A549 (cell line): ENCODE results near the gene PNP. TPM values are rescaled to one million over a fixed set of nuclear protein-coding genes. Genes with fewer than 3 reads are reported as not detected.

Source experiments
- ATAC-seq, 2 experiments: fragments of 200-7000 bp in 1 of 2; fragments of >200 bp in 1 of 2; cut with Nextera tagmentation in 1 of 2; cut with Tn5 transposase in 1 of 2; 3 replicates each; pipeline versions ENCODE4 v1.8.0 to v1.9.1; 2018 to 2020; ENCODE audit warnings: mild to moderate bottlenecking in 1 of 2, moderate library complexity in 1 of 2
- CTCF ChIA-PET: fragments of 300-600 bp; sonication (Branson Sonifier 250); formaldehyde crosslinking; extraction: SDS; loops from one replicate; lab custom pipeline; 2021; ENCODE audit warnings: antibody characterized with exemption, inconsistent platforms; lab: Yijun Ruan, JAX
- POLR2A ChIA-PET: fragments of 350-600 bp; formaldehyde crosslinking; extraction: SDS; loops from one replicate; lab custom pipeline; 2021; ENCODE audit warnings: antibody characterized with exemption, inconsistent platforms; lab: Yijun Ruan, JAX
- DNase-seq, 2 experiments: peaks; one replicate each; pipeline versions ENCODE4 v3.0.0 to v3.0.0-alpha.2; 2011 to 2016; ENCODE audit warnings: low read depth in 1 of 2, low spot score in 1 of 2
- FAIRE-seq: peaks from 2 replicates; lab custom pipeline; 2011; peaks lifted over from hg19 to GRCh38; lab: Jason Lieb, UNC
- H3K27ac ChIP-seq, 2 experiments: fragments of >200 bp; sonication (Bioruptor Twin); formaldehyde crosslinking; 3 replicates each; pipeline ENCODE4 v1.5.1; 2016 to 2017
- H3K4me1 ChIP-seq: fragments of >200 bp; sonication (Bioruptor Twin); formaldehyde crosslinking; 3 replicates; pipeline ENCODE4 v1.6.1; 2016
- H3K4me2 ChIP-seq: fragments of >200 bp; sonication (Bioruptor Twin); formaldehyde crosslinking; 3 replicates; pipeline ENCODE4 v1.6.1; 2016
- H3K4me3 ChIP-seq: fragments of >200 bp; sonication (Bioruptor Twin); formaldehyde crosslinking; 3 replicates; pipeline ENCODE4 v1.5.1; 2016
- H3K9me3 ChIP-seq: fragments of >200 bp; sonication (Bioruptor Twin); formaldehyde crosslinking; 3 replicates; pipeline ENCODE4 v1.6.1; 2016
- CEBPB ChIP-seq, 2 experiments: fragments of >200 bp in 1 of 2; sonication (Bioruptor Twin) in 1 of 2; formaldehyde crosslinking in 1 of 2; IDR thresholded peaks; 2 replicates each; pipeline ENCODE4 v1.6.1; 2012 to 2016
- EHMT2 ChIP-seq: fragments of 200-600 bp; sonication (generic); IDR thresholded peaks from 2 replicates; pipeline ENCODE4 v1.6.1; 2016; ENCODE audit warnings: antibody characterized with exemption, low read depth, mild to moderate bottlenecking, moderate library complexity
- ESRRA ChIP-seq: fragments of 150-350 bp; IDR thresholded peaks from 2 replicates; pipeline ENCODE4 v1.6.1; 2014; ENCODE audit warnings: mild to moderate bottlenecking, low read length, borderline replicate concordance
- FOSB ChIP-seq: fragments of 250-450 bp; sonication (Bioruptor Pico); IDR thresholded peaks from 2 replicates; pipeline ENCODE4 v1.5.0; 2020; ENCODE audit warnings: mild to moderate bottlenecking, moderate library complexity
- FOXS1 ChIP-seq: fragments of 250-450 bp; sonication (Bioruptor Pico); IDR thresholded peaks from 2 replicates; pipeline ENCODE4 v1.5.0; 2020; ENCODE audit warnings: mild to moderate bottlenecking, moderate library complexity
- HDAC2 ChIP-seq: fragments of 200-600 bp; sonication (generic); IDR thresholded peaks from 2 replicates; pipeline ENCODE4 v1.6.1; 2016
- HOXA7 ChIP-seq: fragments of 250-450 bp; sonication (Bioruptor Pico); IDR thresholded peaks from 2 replicates; pipeline ENCODE4 v1.5.0; 2020; ENCODE audit warnings: mild to moderate bottlenecking, moderate library complexity
- JUNB ChIP-seq: fragments of >200 bp; sonication (Bioruptor Twin); formaldehyde crosslinking; IDR thresholded peaks from 2 replicates; pipeline ENCODE4 v1.6.1; 2016
- POLR2A ChIP-seq: IDR thresholded peaks from 2 replicates; pipeline ENCODE4 v1.6.1; 2012; ENCODE audit warnings: mild to moderate bottlenecking, low read length
- RARB ChIP-seq: fragments of 250-450 bp; sonication (Bioruptor Pico); IDR thresholded peaks from 2 replicates; pipeline ENCODE4 v1.8.0; 2021; ENCODE audit warnings: mild to moderate bottlenecking, moderate library complexity
- SREBF2 ChIP-seq: fragments of 450-650 bp; IDR thresholded peaks from 2 replicates; pipeline ENCODE4 v1.6.1; 2014; ENCODE audit warnings: mild to moderate bottlenecking, moderate library complexity
- ZNF302 ChIP-seq: fragments of 250-450 bp; sonication (Bioruptor Pico); IDR thresholded peaks from 2 replicates; pipeline ENCODE4 v1.9.0; 2021; ENCODE audit warnings: inconsistent platforms, mild to moderate bottlenecking, moderate library complexity
- WGBS: methylation state at CpG from one replicate; pipeline ENCODE4 v1.1.6; 2017; ENCODE audit errors: missing lambda C conversion rate; 5-methylcytosine and 5-hydroxymethylcytosine counted together
- polyA plus RNA-seq, 4 experiments: library from polyadenylated mRNA; depleted of rRNA in 3 of 4; stranded (reverse); fragments of >200 nt; fragmentation: RNase III in 1 of 4; extraction: RNeasy Plus Mini Kit Qiagen cat#74134 plus additional on column Dnase treatment in 1 of 4; gene quantifications; 2 replicates in 3 of 4; 3 replicates in 1 of 4; pipeline ENCODE4 v1.2.3, GENCODE V29; 2011 to 2017
- TF ChIP-seq, protein P1 (sequence below): IDR thresholded peaks from 2 replicates; pipeline ENCODE4 v1.6.1; 2012
- TF ChIP-seq, protein P2 (sequence below): fragments of >200 bp; sonication (Bioruptor Twin); formaldehyde crosslinking; IDR thresholded peaks from 2 replicates; pipeline ENCODE4 v1.6.1; 2016

The PNP gene
- polyA plus RNA-seq, 2 of the 4 experiments (the other 2 are of a cell fraction), result 95.9 to 111 TPM

DNA sequence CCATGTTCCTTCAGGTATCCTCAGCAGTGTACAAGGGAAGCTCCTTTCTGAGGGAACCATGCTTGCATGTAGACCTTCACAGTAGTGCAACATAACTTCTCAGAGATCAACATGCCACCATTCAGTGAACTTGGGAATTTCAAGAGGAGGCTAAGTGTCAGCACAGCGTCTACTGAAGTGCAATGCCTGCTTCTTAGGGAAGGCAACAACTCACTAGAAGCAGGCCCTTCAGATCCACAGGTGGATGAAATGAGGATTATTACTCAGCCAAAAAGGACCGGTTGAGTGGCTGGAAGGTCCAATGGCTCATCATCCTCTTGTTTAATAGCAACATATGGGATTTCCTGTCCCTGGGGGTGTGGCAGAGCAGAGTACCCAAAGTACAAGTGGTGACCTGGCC is 54.8 kb downstream of the PNP start:
- H3K9me3 ChIP-seq, result peaks cover 3% of the 10 kb centered on the region; the same call in 1 of the 3 replicates
- H3K4me1 ChIP-seq, result no peaks in the 10 kb centered on the region
- ChIA-PET CTCF (interaction anchor here (0.8 to 1.1 kb wide), 2 partner anchors 119 to 167 kb away, joined by 3 read pairs; no protein-coding TSS in a partner anchor), POLR2A (no interaction called here)
- ATAC-seq (no peak), DNase-seq (no peak), FAIRE-seq (no peak)
- no peak overlapping the region for H3K27ac ChIP-seq
- no peak overlapping the region for H3K4me2 ChIP-seq
- no peak overlapping the region for H3K4me3 ChIP-seq
- 51% methylated on average over 2 of the region's 2 CpGs for WGBS
- TF ChIP-seq, protein P1, sequence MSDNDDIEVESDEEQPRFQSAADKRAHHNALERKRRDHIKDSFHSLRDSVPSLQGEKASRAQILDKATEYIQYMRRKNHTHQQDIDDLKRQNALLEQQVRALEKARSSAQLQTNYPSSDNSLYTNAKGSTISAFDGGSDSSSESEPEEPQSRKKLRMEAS, result no peak
- TF ChIP-seq HOXA7 (no peak), CEBPB (IDR thresholded peaks at IDR 0.05) (no peak), ESRRA (no peak), SREBF2 (no peak), FOXS1 (no peak), JUNB (no peak), ZNF302 (CRISPR knock-in tag) (no peak), EHMT2 (no peak), RARB (no peak), POLR2A (no peak), HDAC2 (no peak), FOSB (no peak)
- TF ChIP-seq, protein P2, sequence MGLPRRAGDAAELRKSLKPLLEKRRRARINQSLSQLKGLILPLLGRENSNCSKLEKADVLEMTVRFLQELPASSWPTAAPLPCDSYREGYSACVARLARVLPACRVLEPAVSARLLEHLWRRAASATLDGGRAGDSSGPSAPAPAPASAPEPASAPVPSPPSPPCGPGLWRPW, result no peak

Other genes with a start within 250 kb of the PNP start
- not detected in 2 replicates for gene OR11H6, start 245.7 kb upstream of the PNP start, polyA plus RNA-seq (2011; rRNA removed)
- gene OR11H6, start 245.7 kb upstream of the PNP start, polyA plus RNA-seq (2017; fragmentation: RNase III; extraction: RNeasy Plus Mini Kit Qiagen cat#74134 plus additional on column Dnase treatment), result not detected in 3 replicates
- gene OR11H7, start 240.4 kb upstream of the PNP start, polyA plus RNA-seq (2011; rRNA removed), result not detected in 2 replicates
- gene OR11H7, start 240.4 kb upstream of the PNP start, polyA plus RNA-seq (2017; fragmentation: RNase III; extraction: RNeasy Plus Mini Kit Qiagen cat#74134 plus additional on column Dnase treatment), result not detected in 3 replicates
- not detected in 2 replicates for gene OR11H4, start 230.1 kb upstream of the PNP start, polyA plus RNA-seq (2011; rRNA removed)
- not detected in 3 replicates for gene OR11H4, start 230.1 kb upstream of the PNP start, polyA plus RNA-seq (2017; fragmentation: RNase III; extraction: RNeasy Plus Mini Kit Qiagen cat#74134 plus additional on column Dnase treatment)
- 21.9 and 31.2 TPM in 2 replicates for gene TTC5, start 163.5 kb upstream of the PNP start, polyA plus RNA-seq (2011; rRNA removed)
- gene TTC5, start 163.5 kb upstream of the PNP start, polyA plus RNA-seq (2017; fragmentation: RNase III; extraction: RNeasy Plus Mini Kit Qiagen cat#74134 plus additional on column Dnase treatment), result 25.1 to 30.2 TPM (median 30.1 TPM) in 3 replicates
- 98.2 and 121 TPM in 2 replicates for gene CCNB1IP1, start 136.1 kb upstream of the PNP start, polyA plus RNA-seq (2011; rRNA removed)
- gene CCNB1IP1, start 136.1 kb upstream of the PNP start, polyA plus RNA-seq (2017; fragmentation: RNase III; extraction: RNeasy Plus Mini Kit Qiagen cat#74134 plus additional on column Dnase treatment), result 29.9 to 32.6 TPM (median 30.8 TPM) in 3 replicates
- 39.8 and 42.3 TPM in 2 replicates for gene PARP2, start 125.8 kb upstream of the PNP start, polyA plus RNA-seq (2011; rRNA removed)
- gene PARP2, start 125.8 kb upstream of the PNP start, polyA plus RNA-seq (2017; fragmentation: RNase III; extraction: RNeasy Plus Mini Kit Qiagen cat#74134 plus additional on column Dnase treatment), result 42.0 to 43.4 TPM (median 42.1 TPM) in 3 replicates
- gene TEP1, start 55.9 kb upstream of the PNP start, polyA plus RNA-seq (2011; rRNA removed), result 17.5 and 22.2 TPM in 2 replicates
- gene TEP1, start 55.9 kb upstream of the PNP start, polyA plus RNA-seq (2017; fragmentation: RNase III; extraction: RNeasy Plus Mini Kit Qiagen cat#74134 plus additional on column Dnase treatment), result 6.8 to 8.0 TPM (median 7.4 TPM) in 3 replicates
- not detected in 2 replicates for gene KLHL33, start 33.2 kb upstream of the PNP start, polyA plus RNA-seq (2011; rRNA removed)
- not detected in 3 replicates for gene KLHL33, start 33.2 kb upstream of the PNP start, polyA plus RNA-seq (2017; fragmentation: RNase III; extraction: RNeasy Plus Mini Kit Qiagen cat#74134 plus additional on column Dnase treatment)
- gene OSGEP, start 14.6 kb upstream of the PNP start, polyA plus RNA-seq (2011; rRNA removed), result 32.8 and 33.2 TPM in 2 replicates
- 30.4 to 36.9 TPM (median 33.6 TPM) in 3 replicates for gene OSGEP, start 14.6 kb upstream of the PNP start, polyA plus RNA-seq (2017; fragmentation: RNase III; extraction: RNeasy Plus Mini Kit Qiagen cat#74134 plus additional on column Dnase treatment)
- 324 and 419 TPM in 2 replicates for gene APEX1, start 14.2 kb upstream of the PNP start, polyA plus RNA-seq (2011; rRNA removed)
- gene APEX1, start 14.2 kb upstream of the PNP start, polyA plus RNA-seq (2017; fragmentation: RNase III; extraction: RNeasy Plus Mini Kit Qiagen cat#74134 plus additional on column Dnase treatment), result 304 to 313 TPM (median 312 TPM) in 3 replicates
- 30.4 and 40.6 TPM in 2 replicates for gene PIP4P1, start 8.0 kb upstream of the PNP start, polyA plus RNA-seq (2011; rRNA removed)
- 24.6 to 35.8 TPM (median 33.0 TPM) in 3 replicates for gene PIP4P1, start 8.0 kb upstream of the PNP start, polyA plus RNA-seq (2017; fragmentation: RNase III; extraction: RNeasy Plus Mini Kit Qiagen cat#74134 plus additional on column Dnase treatment)
- gene RNASE10, start 36.1 kb downstream of the PNP start, polyA plus RNA-seq (2011; rRNA removed), result not detected in 2 replicates
- gene RNASE10, start 36.1 kb downstream of the PNP start, polyA plus RNA-seq (2017; fragmentation: RNase III; extraction: RNeasy Plus Mini Kit Qiagen cat#74134 plus additional on column Dnase treatment), result 0.16 to 0.18 TPM in 2 of 3 replicates, not detected in the other
- gene RNASE9, start 91.6 kb downstream of the PNP start, polyA plus RNA-seq (2011; rRNA removed), result not detected in 2 replicates
- gene RNASE9, start 91.6 kb downstream of the PNP start, polyA plus RNA-seq (2017; fragmentation: RNase III; extraction: RNeasy Plus Mini Kit Qiagen cat#74134 plus additional on column Dnase treatment), result not detected in 3 replicates
- gene RNASE11, start 118.6 kb downstream of the PNP start, polyA plus RNA-seq (2011; rRNA removed), result not detected in 2 replicates
- gene RNASE11, start 118.6 kb downstream of the PNP start, polyA plus RNA-seq (2017; fragmentation: RNase III; extraction: RNeasy Plus Mini Kit Qiagen cat#74134 plus additional on column Dnase treatment), result not detected in 3 replicates
- not detected in 2 replicates for gene RNASE12, start 122.0 kb downstream of the PNP start, polyA plus RNA-seq (2011; rRNA removed)
- gene RNASE12, start 122.0 kb downstream of the PNP start, polyA plus RNA-seq (2017; fragmentation: RNase III; extraction: RNeasy Plus Mini Kit Qiagen cat#74134 plus additional on column Dnase treatment), result not detected in 3 replicates
- not detected in 2 replicates for gene OR6S1, start 172.3 kb downstream of the PNP start, polyA plus RNA-seq (2011; rRNA removed)
- not detected in 3 replicates for gene OR6S1, start 172.3 kb downstream of the PNP start, polyA plus RNA-seq (2017; fragmentation: RNase III; extraction: RNeasy Plus Mini Kit Qiagen cat#74134 plus additional on column Dnase treatment)
- gene RNASE4, start 215.2 kb downstream of the PNP start, polyA plus RNA-seq (2011; rRNA removed), result 77.4 and 134 TPM in 2 replicates
- 5.8 to 10.6 TPM (median 8.6 TPM) in 3 replicates for gene RNASE4, start 215.2 kb downstream of the PNP start, polyA plus RNA-seq (2017; fragmentation: RNase III; extraction: RNeasy Plus Mini Kit Qiagen cat#74134 plus additional on column Dnase treatment)
- 35.4 and 46.9 TPM in 2 replicates for gene ANG, start 219.4 kb downstream of the PNP start, polyA plus RNA-seq (2011; rRNA removed)
- gene ANG, start 219.4 kb downstream of the PNP start, polyA plus RNA-seq (2017; fragmentation: RNase III; extraction: RNeasy Plus Mini Kit Qiagen cat#74134 plus additional on column Dnase treatment), result 6.5 to 10.5 TPM (median 10.2 TPM) in 3 replicates